ENCODE results near the gene ZNF439. TPM values are rescaled to one million over a fixed set of nuclear protein-coding genes. Genes with fewer than 3 reads are reported as not detected.
A peak's percentile ranks its signal among the peaks of the same experiment; 100 is the strongest.
"Not testable (repeated sequence)": the region's sequence is repeated elsewhere in the genome, so short reads cannot be mapped to it uniquely, and the experiment has no call there.

Gene ZNF439
- total RNA-seq, 2 donors from 2014 or later = 13.8 to 28.2 TPM

GRCh38 chr19:11890634-11891033 lies 42.1 kb downstream of the ZNF439 start:
- no peak overlapping the region for H3K4me3 ChIP-seq
- DNase-seq (ENCODE audit: low spot score) = no peak
- no peak for TF ChIP-seq CTCF (IDR thresholded peaks at IDR 0.05)
- H3K36me3 ChIP-seq = no peaks in the 10 kb centered on the region
- no peak overlapping the region for H3K27ac ChIP-seq
- ATAC-seq (ENCODE audit: insufficient number of reproducible peaks, low FRiP score, low read depth) = no peak
- no peaks in the 10 kb centered on the region for H3K27me3 ChIP-seq (replicated peaks; ENCODE audit: insufficient read depth)
- H3K4me1 ChIP-seq (ENCODE audit: control insufficient read depth in 1 of 2, low read depth in 2 of 2) = peaks cover 4 to 12% of the 10 kb centered on the region in 2 donors
- H3K9me3 ChIP-seq = no peaks in the 10 kb centered on the region

- peaks cover 18% of the 10 kb centered on the region for H3K9me3 ChIP-seq
- no peak overlapping the region for H3K4me3 ChIP-seq
- H3K36me3 ChIP-seq = no peaks in the 10 kb centered on the region
- TF ChIP-seq CTCF (IDR thresholded peaks at IDR 0.05) = no peak
- DNase-seq (ENCODE audit: low spot score) = no peak
- H3K27ac ChIP-seq = no peak overlapping the region
- H3K27me3 ChIP-seq (replicated peaks; ENCODE audit: insufficient read depth) = no peaks in the 10 kb centered on the region
- no peaks in the 10 kb centered on the region for H3K4me1 ChIP-seq (ENCODE audit: control insufficient read depth in 1 of 2, low read depth in 2 of 2)
- no peak for ATAC-seq (ENCODE audit: insufficient number of reproducible peaks, low FRiP score, low read depth)
These were observed 46.3 kb downstream of the ZNF439 start for GRCh38 chr19:11894851-11895250.

- Histone ChIP-seq H3K4me3 (no peak overlapping the region), H3K9me3 (peaks cover 91% of the 10 kb centered on the region), H3K27ac (no peak overlapping the region), H3K4me1 (ENCODE audit: control insufficient read depth in 1 of 2, low read depth in 2 of 2) (no peaks in the 10 kb centered on the region), H3K36me3 (peaks cover 29% of the 10 kb centered on the region), H3K27me3 (replicated peaks; ENCODE audit: insufficient read depth) (no peaks in the 10 kb centered on the region)
- ATAC-seq (ENCODE audit: insufficient number of reproducible peaks, low FRiP score, low read depth) = no peak
- TF ChIP-seq CTCF (IDR thresholded peaks at IDR 0.05) = no peak
- no peak for DNase-seq (ENCODE audit: low spot score)
These were observed 53.7 kb downstream of the ZNF439 start for GRCh38 chr19:11902228-11902627.

- Histone ChIP-seq H3K4me3 (peak overlapping the region; percentile 39), H3K27me3 (replicated peaks; ENCODE audit: insufficient read depth) (no peaks in the 10 kb centered on the region), H3K36me3 (peaks cover 29% of the 10 kb centered on the region), H3K9me3 (peaks cover 93% of the 10 kb centered on the region), H3K4me1 (ENCODE audit: control insufficient read depth in 1 of 2, low read depth in 2 of 2) (no peaks in the 10 kb centered on the region), H3K27ac (no peak overlapping the region)
- DNase-seq (ENCODE audit: low spot score) (no peak), ATAC-seq (ENCODE audit: insufficient number of reproducible peaks, low FRiP score, low read depth) (no peak)
- TF ChIP-seq CTCF (IDR thresholded peaks at IDR 0.05) = no peak
These were observed 57.4 kb downstream of the ZNF439 start for GRCh38 chr19:11905928-11906327.

GRCh38 chr19:11911937-11912336 lies 63.4 kb downstream of the ZNF439 start:
- not testable (repeated sequence) for DNase-seq (ENCODE audit: low spot score); H3K27me3 ChIP-seq (replicated peaks; ENCODE audit: insufficient read depth); ATAC-seq (ENCODE audit: insufficient number of reproducible peaks, low FRiP score, low read depth); H3K27ac ChIP-seq; H3K4me3 ChIP-seq; H3K4me1 ChIP-seq (ENCODE audit: control insufficient read depth in 1 of 2, low read depth in 2 of 2); H3K36me3 ChIP-seq
- H3K9me3 ChIP-seq = peaks cover 70% of the 10 kb centered on the region

- not testable (repeated sequence) for H3K27me3 ChIP-seq (replicated peaks; ENCODE audit: insufficient read depth); ATAC-seq (ENCODE audit: insufficient number of reproducible peaks, low FRiP score, low read depth); H3K4me1 ChIP-seq (ENCODE audit: control insufficient read depth in 1 of 2, low read depth in 2 of 2); H3K27ac ChIP-seq; H3K4me3 ChIP-seq; H3K36me3 ChIP-seq; DNase-seq (ENCODE audit: low spot score)
- H3K9me3 ChIP-seq = peaks cover 44% of the 10 kb centered on the region
These were observed 66.0 kb downstream of the ZNF439 start for GRCh38 chr19:11914417-11915051.

Other genes with a start within 250 kb of the ZNF439 start
- 10 to 100 TPM in 1 of 2 donors, 1 to 10 TPM in 1; 8.2 to 11.0 TPM for gene ZNF823, start 109.8 kb upstream of the ZNF439 start, total RNA-seq
- gene ZNF441, start 81.7 kb upstream of the ZNF439 start, total RNA-seq = 10 to 100 TPM; 12.1 to 16.5 TPM
- gene ZNF491, start 50.2 kb upstream of the ZNF439 start, total RNA-seq = 1 to 10 TPM; 3.7 to 3.9 TPM
- 10 to 100 TPM in 1 of 2 donors, 1 to 10 TPM in 1; 7.3 to 23.5 TPM for gene ZNF440, start 34.5 kb upstream of the ZNF439 start, total RNA-seq
- gene ZNF69, start 39.1 kb downstream of the ZNF439 start, total RNA-seq = 10 to 100 TPM; 10.4 to 15.0 TPM
- gene ZNF700, start 76.4 kb downstream of the ZNF439 start, total RNA-seq = 10 to 100 TPM; 12.5 to 20.0 TPM
- 1 to 10 TPM; 2.3 to 5.9 TPM for gene ZNF763, start 116.3 kb downstream of the ZNF439 start, total RNA-seq
- gene ZNF433, start 187.0 kb downstream of the ZNF439 start, total RNA-seq = 1 to 10 TPM; 6.6 to 7.0 TPM
- gene ZNF878, start 204.2 kb downstream of the ZNF439 start, total RNA-seq = 1 to 10 TPM in 1 of 2 donors, not detected in 1; 1.4 TPM
- gene ZNF844, start 216.0 kb downstream of the ZNF439 start, total RNA-seq = 1 to 10 TPM; 4.7 to 9.0 TPM